AG09309 (cell line): Measurements from ENCODE around the gene PLEKHH1.

Experiments
- DNase-seq: peaks from one replicate; pipeline ENCODE4 v3.0.0-alpha.2; 2010; ENCODE audit warnings: low read depth
- H3K4me3 ChIP-seq: 2 replicates; pipeline ENCODE4 v1.5.1; 2011; ENCODE audit warnings: mild to moderate bottlenecking, low read depth, low read length, moderate library complexity; ENCODE audit not compliant: control insufficient read depth
- CTCF ChIP-seq: IDR thresholded peaks from 2 replicates; pipeline ENCODE4 v1.5.1; 2011; ENCODE audit warnings: mild to moderate bottlenecking, low read depth, low read length, inconsistent platforms; ENCODE audit not compliant: insufficient read depth, control insufficient read depth; ENCODE audit errors: missing control alignments

The PLEKHH1 gene

GRCh38 chr14:67490196-67490595, 42.9 kb upstream of the PLEKHH1 start:
- TF ChIP-seq CTCF, result no peak
- DNase-seq, result no peak

GRCh38 chr14:67491285-67491684, 41.8 kb upstream of the PLEKHH1 start:
- TF ChIP-seq CTCF, result no peak
- no peak for DNase-seq
- no peak overlapping the region for H3K4me3 ChIP-seq

More at GRCh38 chr14:67490196-67490595, 42.9 kb upstream of the PLEKHH1 start:
- H3K4me3 ChIP-seq, result no peak overlapping the region

GRCh38 chr14:67491741-67492507, 41.2 kb upstream of the PLEKHH1 start:
- DNase-seq, result no peak
- TF ChIP-seq CTCF, result no peak
- no peak overlapping the region for H3K4me3 ChIP-seq

- H3K4me3 ChIP-seq, result no peak overlapping the region
- no peak for TF ChIP-seq CTCF
- DNase-seq, result no peak
Measured at GRCh38 chr14:67492538-67492937, 40.6 kb upstream of the PLEKHH1 start.

- TF ChIP-seq CTCF, result no peak
- DNase-seq, result no peak
- H3K4me3 ChIP-seq, result no peak overlapping the region
Measured at GRCh38 chr14:67493092-67493717, 39.9 kb upstream of the PLEKHH1 start.

- TF ChIP-seq CTCF, result no peak
- H3K4me3 ChIP-seq, result no peak overlapping the region
- DNase-seq, result no peak
Measured at GRCh38 chr14:67495827-67496226, 37.3 kb upstream of the PLEKHH1 start.

GRCh38 chr14:67497216-67497615, 35.9 kb upstream of the PLEKHH1 start:
- H3K4me3 ChIP-seq, result no peak overlapping the region
- DNase-seq, result no peak
- no peak for TF ChIP-seq CTCF
